GM19438 (cell line): ENCODE results near the gene RRP15.

ENCODE experiments used
- ATAC-seq: cut with Tn5 transposase; IDR thresholded peaks from one replicate; pipeline ENCODE4 v1.9.1; 2021; ENCODE audit warnings: low read depth; ENCODE audit not compliant: unreplicated experiment

RRP15 gene

GRCh38 chr1:218332416-218332815 is 47.3 kb downstream of the RRP15 start:
- ATAC-seq: no peak

- ATAC-seq: no peak
Observed at GRCh38 chr1:218336328-218336727, 51.2 kb downstream of the RRP15 start.

- peak; percentile 59 for ATAC-seq
Observed at GRCh38 chr1:218339267-218339831, 54.3 kb downstream of the RRP15 start.

- ATAC-seq: no peak
Observed at GRCh38 chr1:218341325-218341724, 56.2 kb downstream of the RRP15 start.

GRCh38 chr1:218342091-218342490 is 57.0 kb downstream of the RRP15 start:
- ATAC-seq: no peak

GRCh38 chr1:218344814-218345672 is 60.0 kb downstream of the RRP15 start, which contains the start of gene TGFB2:
Gene TGFB2 (plus strand): TSS chr1:218345336. CDS start chr1:218346702, 1,366 bp downstream.
- ATAC-seq: peak; percentile 52

- ATAC-seq: peak; percentile 66
Observed at GRCh38 chr1:218345673-218346390, 60.7 kb downstream of the RRP15 start.

- ATAC-seq: no peak
Observed at GRCh38 chr1:218346391-218347204, 61.5 kb downstream of the RRP15 start.

GRCh38 chr1:218347336-218347722 is 62.2 kb downstream of the RRP15 start:
- ATAC-seq: no peak

GRCh38 chr1:218347723-218348627 is 62.9 kb downstream of the RRP15 start:
- ATAC-seq: no peak

- no peak for ATAC-seq
Observed at GRCh38 chr1:218348628-218349071, 63.6 kb downstream of the RRP15 start.

GRCh38 chr1:218349348-218350034 is 64.4 kb downstream of the RRP15 start:
- ATAC-seq: no peak

- ATAC-seq: no peak
Observed at GRCh38 chr1:218350035-218350525, 65.0 kb downstream of the RRP15 start.

GRCh38 chr1:218350801-218351266 is 65.7 kb downstream of the RRP15 start:
- no peak for ATAC-seq

GRCh38 chr1:218351391-218352074 is 66.4 kb downstream of the RRP15 start:
- no peak for ATAC-seq

- no peak for ATAC-seq
Observed at GRCh38 chr1:218352075-218352438, 67.0 kb downstream of the RRP15 start.

GRCh38 chr1:218353656-218354055 is 68.6 kb downstream of the RRP15 start:
- ATAC-seq: no peak

- no peak for ATAC-seq
Observed at GRCh38 chr1:218355278-218355677, 70.2 kb downstream of the RRP15 start.
